Keratinocyte (primary cell): ENCODE results near the gene ACSF3. TPM values are rescaled to one million over a fixed set of nuclear protein-coding genes. Genes with fewer than 3 reads are reported as not detected.

Experiments
- DNase-seq: peaks from one replicate; pipeline ENCODE4 v3.0.0-alpha.2; 2011; ENCODE audit warnings: low read depth, missing footprints, low spot score
- FAIRE-seq: peaks from 2 replicates; lab custom pipeline; 2011; peaks lifted over from hg19 to GRCh38; lab: Jason Lieb, UNC
- H2AFZ ChIP-seq: 2 replicates; pipeline ENCODE4 v1.6.0; 2012; ENCODE audit warnings: low read length, control low read depth, inconsistent platforms; ENCODE audit not compliant: control insufficient read depth
- H3K27ac ChIP-seq: 2 replicates; pipeline ENCODE4 v1.5.1; 2011; ENCODE audit warnings: low read length; ENCODE audit not compliant: control insufficient read depth, insufficient read depth
- H3K27me3 ChIP-seq: 3 replicates; pipeline ENCODE4 v1.6.0; 2011; ENCODE audit warnings: low read length; ENCODE audit not compliant: control insufficient read depth, insufficient read depth; ENCODE audit errors: extremely low read depth
- H3K36me3 ChIP-seq, 2 experiments: 2 replicates in 1 of 2; 3 replicates in 1 of 2; pipeline ENCODE4 v1.5.1; 2011; ENCODE audit warnings: low read length in 2 of 2, mild to moderate bottlenecking in 1 of 2; ENCODE audit not compliant: control insufficient read depth in 2 of 2, insufficient read depth in 2 of 2; ENCODE audit errors: extremely low read depth in 1 of 2
- H3K4me1 ChIP-seq: 3 replicates; pipeline ENCODE4 v1.5.1; 2011; ENCODE audit warnings: low read length; ENCODE audit not compliant: control insufficient read depth, insufficient read depth; ENCODE audit errors: extremely low read depth
- H3K4me2 ChIP-seq: 3 replicates; pipeline ENCODE4 v1.6.0; 2011; ENCODE audit warnings: low read depth, low read length; ENCODE audit not compliant: control insufficient read depth, insufficient read depth; ENCODE audit errors: extremely low read depth
- H3K4me3 ChIP-seq, 3 experiments: fragments of 200-600 bp in 1 of 3; sonication (generic) in 1 of 3; 2 replicates in 2 of 3; 3 replicates in 1 of 3; pipeline ENCODE4 v1.5.1; 2011 to 2016; ENCODE audit warnings: low read length in 3 of 3, mild to moderate bottlenecking in 3 of 3, control low read depth in 2 of 3, inconsistent platforms in 1 of 3, low read depth in 1 of 3, mixed read lengths in 1 of 3, mixed run types in 1 of 3, moderate library complexity in 1 of 3; ENCODE audit not compliant: control insufficient read depth in 2 of 3, insufficient read depth in 2 of 3; ENCODE audit errors: extremely low read depth in 1 of 3
- H3K79me2 ChIP-seq: 2 replicates; pipeline ENCODE4 v1.6.0; 2012; ENCODE audit warnings: low read length; ENCODE audit not compliant: control insufficient read depth, insufficient read depth
- H3K9ac ChIP-seq: 3 replicates; pipeline ENCODE4 v1.6.0; 2011; ENCODE audit warnings: low read length; ENCODE audit not compliant: control insufficient read depth, insufficient read depth; ENCODE audit errors: extremely low read depth
- H3K9me1 ChIP-seq: 3 replicates; pipeline ENCODE4 v1.6.0; 2011; ENCODE audit warnings: low read length; ENCODE audit not compliant: control insufficient read depth, insufficient read depth; ENCODE audit errors: extremely low read depth
- H3K9me3 ChIP-seq: 2 replicates; pipeline ENCODE4 v1.5.1; 2012; ENCODE audit warnings: low read depth, low read length; ENCODE audit not compliant: control insufficient read depth
- H4K20me1 ChIP-seq: 3 replicates; pipeline ENCODE4 v1.6.0; 2011; ENCODE audit warnings: low read length; ENCODE audit not compliant: control insufficient read depth, insufficient read depth; ENCODE audit errors: extremely low read depth
- EZH2 ChIP-seq: IDR thresholded peaks from one replicate; pipeline ENCODE4 v1.6.1; 2012; ENCODE audit warnings: inconsistent platforms, mild to moderate bottlenecking, low read length, moderate library complexity
- dilution Hi-C: fragments of 300-500 bp; cut with MboI; formaldehyde crosslinking; loops from one replicate; pipeline ENCODE4 v1.7.0; 2020; ENCODE audit warnings: low sequenced_read_pairs; ENCODE audit not compliant: extremely low pct_ligation_motif_present
- polyA plus RNA-seq, 5 experiments: library from polyadenylated mRNA; depleted of rRNA in 3 of 5; stranded (reverse) in 3 of 5; stranded (forward) in 1 of 5; unstranded in 1 of 5; fragments of >200 nt; gene quantifications; 1 replicate in 1 of 5; 2 replicates in 3 of 5; 3 replicates in 1 of 5; pipeline versions ENCODE4 v1.2.1 to v1.2.3, GENCODE V29; 2011 to 2012; ENCODE audit warnings: missing spikeins in 2 of 5, low read depth in 1 of 5, low replicate concordance in 1 of 5
- TF ChIP-seq, protein P1 (sequence below), 3 experiments: IDR thresholded peaks in 1 of 3; conservative IDR thresholded peaks in 1 of 3; optimal IDR thresholded peaks in 1 of 3; 2 replicates in 2 of 3; 3 replicates in 1 of 3; pipeline versions ENCODE3 to v1.5.1; 2011; ENCODE audit warnings: low read length in 3 of 3, mild to moderate bottlenecking in 3 of 3, moderate library complexity in 2 of 3, control low read depth in 1 of 3, inconsistent platforms in 1 of 3; ENCODE audit not compliant: insufficient read depth in 2 of 3; ENCODE audit errors: extremely low read depth in 1 of 3

ACSF3 gene
- polyA plus RNA-seq, 1 donor (not counting 4 experiments of a cell fraction or from before 2014, with no cell fraction given), result 13.4 TPM

DNA sequence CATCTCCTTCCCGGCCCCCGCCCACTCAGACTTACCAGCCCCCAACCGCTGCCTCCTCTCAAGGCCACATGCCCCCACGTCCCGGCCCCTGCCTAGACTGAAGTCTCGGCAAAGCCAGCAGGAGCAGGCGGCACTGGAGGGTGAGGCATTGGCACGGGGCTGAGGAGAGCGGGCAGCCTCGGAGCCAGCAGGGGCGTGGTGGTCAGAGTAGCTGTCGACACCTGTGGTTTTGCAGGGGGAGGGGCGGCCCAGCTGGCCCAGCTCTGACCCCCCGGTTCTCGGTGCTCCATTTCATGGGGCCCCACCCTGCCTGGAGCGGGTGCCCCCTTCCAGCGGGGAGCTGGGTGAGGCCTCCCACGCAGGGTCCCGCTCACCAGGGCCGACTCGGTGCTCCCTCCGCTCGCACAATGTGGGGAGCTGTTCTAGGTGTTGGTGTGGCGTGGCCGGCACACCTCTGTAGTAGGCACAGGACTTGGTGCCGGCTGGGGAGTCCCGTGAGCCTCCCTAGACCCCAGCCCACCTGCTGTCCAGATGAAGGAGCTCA is 82.6 kb downstream of the ACSF3 start:
- dilution Hi-C loops, result no loop called here
- no peaks in the 10 kb centered on the region for H3K9me3 ChIP-seq
- FAIRE-seq (no peak), DNase-seq (no peak)
- TF ChIP-seq EZH2, result no peak
- TF ChIP-seq, protein P1, sequence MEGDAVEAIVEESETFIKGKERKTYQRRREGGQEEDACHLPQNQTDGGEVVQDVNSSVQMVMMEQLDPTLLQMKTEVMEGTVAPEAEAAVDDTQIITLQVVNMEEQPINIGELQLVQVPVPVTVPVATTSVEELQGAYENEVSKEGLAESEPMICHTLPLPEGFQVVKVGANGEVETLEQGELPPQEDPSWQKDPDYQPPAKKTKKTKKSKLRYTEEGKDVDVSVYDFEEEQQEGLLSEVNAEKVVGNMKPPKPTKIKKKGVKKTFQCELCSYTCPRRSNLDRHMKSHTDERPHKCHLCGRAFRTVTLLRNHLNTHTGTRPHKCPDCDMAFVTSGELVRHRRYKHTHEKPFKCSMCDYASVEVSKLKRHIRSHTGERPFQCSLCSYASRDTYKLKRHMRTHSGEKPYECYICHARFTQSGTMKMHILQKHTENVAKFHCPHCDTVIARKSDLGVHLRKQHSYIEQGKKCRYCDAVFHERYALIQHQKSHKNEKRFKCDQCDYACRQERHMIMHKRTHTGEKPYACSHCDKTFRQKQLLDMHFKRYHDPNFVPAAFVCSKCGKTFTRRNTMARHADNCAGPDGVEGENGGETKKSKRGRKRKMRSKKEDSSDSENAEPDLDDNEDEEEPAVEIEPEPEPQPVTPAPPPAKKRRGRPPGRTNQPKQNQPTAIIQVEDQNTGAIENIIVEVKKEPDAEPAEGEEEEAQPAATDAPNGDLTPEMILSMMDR (optimal IDR thresholded peaks at IDR 0.05 in 1 of 3, IDR thresholded peaks at IDR 0.05 in 1 of 3, conservative IDR thresholded peaks at IDR 0.05 in 1 of 3; ENCODE audit: extremely low read depth in 1 of 3, insufficient read depth in 2 of 3, low read length in 3 of 3), result no peak
- no peaks in the 10 kb centered on the region for H3K79me2 ChIP-seq
- no peak overlapping the region for H2AFZ ChIP-seq
- no peak overlapping the region for H3K27ac ChIP-seq
- peaks cover 37% of the 10 kb centered on the region for H3K27me3 ChIP-seq
- H3K4me3 ChIP-seq, result no peak overlapping the region
- H3K4me1 ChIP-seq, result peaks cover 2% of the 10 kb centered on the region
- no peak overlapping the region for H3K4me2 ChIP-seq
- no peaks in the 10 kb centered on the region for H3K9me1 ChIP-seq
- H3K9ac ChIP-seq, result no peak overlapping the region
- H4K20me1 ChIP-seq, result no peaks in the 10 kb centered on the region
- H3K36me3 ChIP-seq, result no peaks in the 10 kb centered on the region

DNA sequence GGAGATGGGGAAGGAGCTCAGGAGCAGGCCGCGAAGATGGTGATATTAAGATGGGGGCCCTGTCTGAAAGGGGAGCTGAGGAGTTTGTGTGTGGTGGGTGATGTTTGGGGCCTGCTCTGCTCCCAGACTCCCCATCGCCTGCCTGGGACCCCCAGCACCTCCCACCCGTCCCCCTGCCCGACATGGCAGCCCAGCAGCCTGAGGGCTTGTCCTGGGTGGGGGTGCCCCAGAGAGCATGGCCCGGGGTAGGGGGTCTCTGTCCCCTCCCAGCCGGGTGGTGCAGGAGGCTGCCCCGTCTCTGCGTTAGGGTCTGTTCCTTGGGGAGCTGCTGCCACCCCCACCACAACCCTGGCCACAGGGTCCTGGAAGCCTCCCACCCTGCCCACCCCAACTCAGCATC is 83.1 kb downstream of the ACSF3 start:
- dilution Hi-C loops, result no loop called here
- FAIRE-seq, result no peak
- peaks cover 35% of the 10 kb centered on the region for H3K27me3 ChIP-seq

More for the DNA sequence above, 83.1 kb downstream of the ACSF3 start:
- Histone ChIP-seq H3K79me2 (no peaks in the 10 kb centered on the region), H3K36me3 (no peaks in the 10 kb centered on the region), H3K9ac (no peak overlapping the region), H3K4me1 (peaks cover 2% of the 10 kb centered on the region), H3K4me2 (no peak overlapping the region), H3K9me3 (no peaks in the 10 kb centered on the region), H2AFZ (no peak overlapping the region), H3K9me1 (no peaks in the 10 kb centered on the region), H3K4me3 (no peak overlapping the region), H4K20me1 (no peaks in the 10 kb centered on the region), H3K27ac (no peak overlapping the region)
- TF ChIP-seq, protein P1 (optimal IDR thresholded peaks at IDR 0.05 in 1 of 3, IDR thresholded peaks at IDR 0.05 in 1 of 3, conservative IDR thresholded peaks at IDR 0.05 in 1 of 3; ENCODE audit: extremely low read depth in 1 of 3, insufficient read depth in 2 of 3, low read length in 3 of 3), result no peak
- TF ChIP-seq EZH2, result no peak
- DNase-seq, result no peak
